Psoas muscle (tissue), 8 donors: Measurements from ENCODE around the gene ZBTB44. TPM values are rescaled to one million over a fixed set of nuclear protein-coding genes. Genes with fewer than 3 reads are reported as not detected.

Source experiments
- ATAC-seq, 4 donors: fragments of 200-7000 bp; cut with Tn5 transposase; one replicate each; pipeline ENCODE4 v1.9.1; 2020; ENCODE audit warnings: moderate library complexity in 3 of 4, mild to moderate bottlenecking in 2 of 4
- DNase-seq, 2 donors: peaks; one replicate each; pipeline ENCODE4 v3.0.0-alpha.2; 2020
- H3K27ac ChIP-seq: fragments of 200-600 bp; one replicate; pipeline ENCODE4 v1.8.0; 2022
- H3K27me3 ChIP-seq, 3 donors: fragments of 200-600 bp in 1 of 3; one replicate each; pipeline versions ENCODE4 v1.6.1 to v1.8.0; 2013 to 2022; ENCODE audit warnings: low read length in 2 of 3, mild to moderate bottlenecking in 2 of 3, moderate library complexity in 1 of 3; ENCODE audit not compliant: insufficient read depth in 3 of 3
- H3K36me3 ChIP-seq, 2 donors: fragments of 200-600 bp in 1 of 2; one replicate each; pipeline versions ENCODE4 v1.6.1 to v1.8.0; 2013 to 2022; ENCODE audit warnings: low read depth in 1 of 2, mild to moderate bottlenecking in 1 of 2, moderate library complexity in 1 of 2; ENCODE audit not compliant: insufficient read depth in 1 of 2
- H3K4me1 ChIP-seq: fragments of 200-600 bp; one replicate; pipeline ENCODE4 v1.8.0; 2022
- H3K4me3 ChIP-seq: fragments of 200-600 bp; one replicate; pipeline ENCODE4 v1.8.0; 2022; ENCODE audit warnings: mild to moderate bottlenecking
- H3K9me3 ChIP-seq: fragments of 200-600 bp; one replicate; pipeline ENCODE4 v1.8.0; 2022
- WGBS, 3 donors: extraction: QIAGEN DNeasy Blood & Tissue Kit; methylation state at CpG; one replicate each; pipeline versions ENCODE4 v1.1.6 to v1.1.7; 2013; 5-methylcytosine and 5-hydroxymethylcytosine counted together
- intact Hi-C, 2 donors: fragments of 100-400 bp; cut with DNase I; formaldehyde crosslinking; loops; one replicate each; pipeline versions ENCODE4 v1.11.0 to v1.14.2; 2022
- polyA plus RNA-seq, 3 donors: library from polyadenylated mRNA; stranded (reverse); fragments of 200-250 nt; gene quantifications; one replicate each; pipeline ENCODE4 v1.2.3, GENCODE V29; 2013
- total RNA-seq, 4 donors: library from RNA; stranded (reverse); fragmentation: NEBNext Ultra II Directional in 2 of 4; extraction: Animal tissue kit (Norgen Biotek cat#: 25700) in 2 of 4; gene quantifications; one replicate each; pipeline versions ENCODE4 v1.2.1 to v1.2.4, GENCODE V29; 2021 to 2023
- TF ChIP-seq, protein P1 (sequence below): fragments of 200-600 bp; IDR thresholded peaks from one replicate; pipeline ENCODE4 v1.8.0; 2022; ENCODE audit warnings: antibody characterized with exemption
- donor health status: healthy with polysubstance abuse.
- donor health status: DM: no; HTN: no; CAD: no; lungs with moderate emphysema.
- donor health status: Bipolar disorder and iron deficiency.
- donor health status: healthy.
- donor health status: DM: yes; HTN: yes; CAD: no.
- donor health status: DM: no; HTN: no; CAD: no.
- donor health status: DM: no; HTN: no; CAD: no.
- donor health status: DM: yes; HTN: yes; CAD: no.

ZBTB44 gene
- total and polyA plus RNA-seq, 7 donors, result 8.6 to 77.2 (median 58.6) TPM

- Histone ChIP-seq H3K4me1 (no peaks in the 10 kb centered on the region), H3K27ac (no peak overlapping the region), H3K36me3 (no peaks in the 10 kb centered on the region), H3K27me3 (no peaks in the 10 kb centered on the region), H3K9me3 (no peaks in the 10 kb centered on the region), H3K4me3 (no peak overlapping the region)
- ATAC-seq (no peak), DNase-seq (no peak)
- 85 to 93% (median 87%) methylated on average over 14 of the region's 14 CpGs for WGBS, 3 donors
- TF ChIP-seq, protein P1, sequence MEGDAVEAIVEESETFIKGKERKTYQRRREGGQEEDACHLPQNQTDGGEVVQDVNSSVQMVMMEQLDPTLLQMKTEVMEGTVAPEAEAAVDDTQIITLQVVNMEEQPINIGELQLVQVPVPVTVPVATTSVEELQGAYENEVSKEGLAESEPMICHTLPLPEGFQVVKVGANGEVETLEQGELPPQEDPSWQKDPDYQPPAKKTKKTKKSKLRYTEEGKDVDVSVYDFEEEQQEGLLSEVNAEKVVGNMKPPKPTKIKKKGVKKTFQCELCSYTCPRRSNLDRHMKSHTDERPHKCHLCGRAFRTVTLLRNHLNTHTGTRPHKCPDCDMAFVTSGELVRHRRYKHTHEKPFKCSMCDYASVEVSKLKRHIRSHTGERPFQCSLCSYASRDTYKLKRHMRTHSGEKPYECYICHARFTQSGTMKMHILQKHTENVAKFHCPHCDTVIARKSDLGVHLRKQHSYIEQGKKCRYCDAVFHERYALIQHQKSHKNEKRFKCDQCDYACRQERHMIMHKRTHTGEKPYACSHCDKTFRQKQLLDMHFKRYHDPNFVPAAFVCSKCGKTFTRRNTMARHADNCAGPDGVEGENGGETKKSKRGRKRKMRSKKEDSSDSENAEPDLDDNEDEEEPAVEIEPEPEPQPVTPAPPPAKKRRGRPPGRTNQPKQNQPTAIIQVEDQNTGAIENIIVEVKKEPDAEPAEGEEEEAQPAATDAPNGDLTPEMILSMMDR, result no peak
- intact Hi-C loops, result loop anchor here (5.0 to 10.0 kb wide), 4 partner anchors 156 to 676 kb away; no protein-coding TSS in a partner anchor
These were observed 96.1 kb downstream of the ZBTB44 start for GRCh38 chr11:130218501-130219070.

GRCh38 chr11:130217133-130218031, 97.3 kb downstream of the ZBTB44 start:
- WGBS, 3 donors, result 67 to 78% (median 73%) methylated on average over 21 of the region's 21 CpGs
- Histone ChIP-seq H3K4me3 (no peak overlapping the region), H3K4me1 (no peaks in the 10 kb centered on the region), H3K27me3 (no peaks in the 10 kb centered on the region), H3K27ac (no peak overlapping the region), H3K36me3 (no peaks in the 10 kb centered on the region), H3K9me3 (no peaks in the 10 kb centered on the region)
- intact Hi-C loops, result loop anchor here (5.0 to 10.0 kb wide), 4 partner anchors 157 to 677 kb away; no protein-coding TSS in a partner anchor
- TF ChIP-seq, protein P1, result no peak
- ATAC-seq (no peak), DNase-seq (no peak)

GRCh38 chr11:130216591-130217132, 98.1 kb downstream of the ZBTB44 start:
- no peaks in the 10 kb centered on the region for H3K4me1 ChIP-seq
- no peaks in the 10 kb centered on the region for H3K27me3 ChIP-seq
- no peak overlapping the region for H3K4me3 ChIP-seq
- intact Hi-C loops, result loop anchor here (5.0 to 10.0 kb wide), 4 partner anchors 158 to 678 kb away; no protein-coding TSS in a partner anchor
- 66 to 69% (median 67%) methylated on average over 17 of the region's 17 CpGs for WGBS, 3 donors
- DNase-seq (no peak), ATAC-seq (no peak)
- TF ChIP-seq, protein P1, result no peak
- H3K36me3 ChIP-seq, result no peaks in the 10 kb centered on the region
- no peaks in the 10 kb centered on the region for H3K9me3 ChIP-seq
- no peak overlapping the region for H3K27ac ChIP-seq

GRCh38 chr11:130216221-130216550, 98.5 kb downstream of the ZBTB44 start:
- WGBS, 3 donors, result 59 to 65% (median 62%) methylated on average over 4 of the region's 4 CpGs

More at GRCh38 chr11:130216221-130216550, 98.5 kb downstream of the ZBTB44 start:
- Histone ChIP-seq H3K27me3 (no peaks in the 10 kb centered on the region), H3K4me3 (no peak overlapping the region), H3K27ac (no peak overlapping the region), H3K36me3 (no peaks in the 10 kb centered on the region), H3K4me1 (no peaks in the 10 kb centered on the region), H3K9me3 (no peaks in the 10 kb centered on the region)
- intact Hi-C loops, result loop anchor here (5.0 to 10.0 kb wide), 4 partner anchors 159 to 679 kb away; no protein-coding TSS in a partner anchor
- TF ChIP-seq, protein P1, result no peak
- ATAC-seq, result no peak
- no peak for DNase-seq
